AG09309 (cell line): Measurements from ENCODE around the gene RAB44.
A peak's percentile ranks its signal among the peaks of the same experiment; 100 is the strongest.

Experiments used
- DNase-seq: peaks from one replicate; pipeline ENCODE4 v3.0.0-alpha.2; 2010; ENCODE audit warnings: low read depth
- H3K4me3 ChIP-seq: 2 replicates; pipeline ENCODE4 v1.5.1; 2011; ENCODE audit warnings: mild to moderate bottlenecking, low read depth, low read length, moderate library complexity; ENCODE audit not compliant: control insufficient read depth
- CTCF ChIP-seq: IDR thresholded peaks from 2 replicates; pipeline ENCODE4 v1.5.1; 2011; ENCODE audit warnings: mild to moderate bottlenecking, low read depth, low read length, inconsistent platforms; ENCODE audit not compliant: insufficient read depth, control insufficient read depth; ENCODE audit errors: missing control alignments

Gene RAB44

GRCh38 chr6:36655085-36655724, 42.4 kb upstream of the RAB44 start:
- H3K4me3 ChIP-seq: no peak overlapping the region
- DNase-seq: no peak
- TF ChIP-seq CTCF: no peak

GRCh38 chr6:36656441-36656840, 41.2 kb upstream of the RAB44 start:
- no peak overlapping the region for H3K4me3 ChIP-seq
- DNase-seq: no peak
- no peak for TF ChIP-seq CTCF

- no peak for DNase-seq
- no peak overlapping the region for H3K4me3 ChIP-seq
- TF ChIP-seq CTCF: no peak
Observed at GRCh38 chr6:36657271-36657670, 40.4 kb upstream of the RAB44 start.

- no peak for TF ChIP-seq CTCF
- no peak overlapping the region for H3K4me3 ChIP-seq
- peak; percentile 57 for DNase-seq
Observed at GRCh38 chr6:36657942-36658544, 39.6 kb upstream of the RAB44 start.

- no peak for TF ChIP-seq CTCF
- no peak overlapping the region for H3K4me3 ChIP-seq
- peak; percentile 95 for DNase-seq
Observed at GRCh38 chr6:36659271-36659670, 38.4 kb upstream of the RAB44 start.

- DNase-seq: no peak
- no peak for TF ChIP-seq CTCF
- H3K4me3 ChIP-seq: no peak overlapping the region
Observed at GRCh38 chr6:36660771-36661471, 36.7 kb upstream of the RAB44 start.

GRCh38 chr6:36662380-36662779, 35.2 kb upstream of the RAB44 start:
- no peak for TF ChIP-seq CTCF
- H3K4me3 ChIP-seq: no peak overlapping the region
- no peak for DNase-seq
